SK-N-SH (cell line): ENCODE results near the gene SLC6A8. TPM values are rescaled to one million over a fixed set of nuclear protein-coding genes. Genes with fewer than 3 reads are reported as not detected.
"Not testable (repeated sequence)": the region's sequence is repeated elsewhere in the genome, so short reads cannot be mapped to it uniquely, and the experiment has no call there.

Source experiments
- CTCF ChIA-PET: fragments of 300-600, 350-600 bp; formaldehyde crosslinking; extraction: SDS; loops from one replicate; lab custom pipeline; 2021; lab: Yijun Ruan, JAX
- POLR2A ChIA-PET: fragments of 350-600 bp; sonication (Branson Sonifier 250); formaldehyde crosslinking; extraction: SDS; loops from one replicate; lab custom pipeline; 2020; ENCODE audit warnings: antibody characterized with exemption, inconsistent platforms; lab: Yijun Ruan, JAX
- DNase-seq: peaks from one replicate; pipeline ENCODE4 v3.0.0; 2012
- H2AFZ ChIP-seq: fragments of 200-600 bp; sonication (generic); 2 replicates; pipeline ENCODE4 v1.8.1; 2016; ENCODE audit warnings: antibody characterized with exemption, mild to moderate bottlenecking, low read depth
- H3F3A ChIP-seq: fragments of 200-600 bp; sonication (generic); replicated peaks from 2 replicates; pipeline ENCODE3; 2016; ENCODE audit warnings: antibody characterized with exemption, mild to moderate bottlenecking; ENCODE audit not compliant: insufficient read depth
- H3K27ac ChIP-seq, 2 experiments: fragments of 200-500 bp in 1 of 2; fragments of 200-600 bp in 1 of 2; sonication (Bioruptor generic) in 1 of 2; sonication (generic), shearing (Covaris generic) in 1 of 2; 2 replicates each; pipeline versions ENCODE4 v1.5.1 to v1.6.1; 2014 to 2016; ENCODE audit warnings: low read depth in 2 of 2, inconsistent platforms in 1 of 2, low read length in 1 of 2, mild to moderate bottlenecking in 1 of 2, mixed read lengths in 1 of 2
- H3K27me3 ChIP-seq: fragments of 200-600 bp; sonication (generic), shearing (Covaris generic); 2 replicates; pipeline ENCODE4 v1.6.1; 2016; ENCODE audit warnings: mixed run types; ENCODE audit not compliant: insufficient read depth
- H3K36me3 ChIP-seq, 2 experiments: fragments of 200-500 bp in 1 of 2; fragments of 200-600 bp in 1 of 2; sonication (Bioruptor generic) in 1 of 2; sonication (generic) in 1 of 2; replicated peaks in 1 of 2; 2 replicates each; pipeline versions ENCODE3 to v1.5.1; 2014 to 2016; ENCODE audit warnings: low read length in 1 of 2, mild to moderate bottlenecking in 1 of 2; ENCODE audit not compliant: insufficient read depth in 2 of 2, control insufficient read depth in 1 of 2
- H3K4me1 ChIP-seq, 2 experiments: fragments of 200-500 bp in 1 of 2; fragments of 200-600 bp in 1 of 2; sonication (Bioruptor generic) in 1 of 2; sonication (generic), shearing (Covaris generic) in 1 of 2; 2 replicates each; pipeline versions ENCODE4 v1.5.1 to v1.6.1; 2014 to 2016; ENCODE audit warnings: low read depth in 1 of 2, low read length in 1 of 2, mixed run types in 1 of 2; ENCODE audit not compliant: insufficient read depth in 2 of 2, control insufficient read depth in 1 of 2
- H3K4me2 ChIP-seq: fragments of 200-600 bp; sonication (generic), shearing (Covaris generic); 2 replicates; pipeline ENCODE4 v1.6.1; 2017; ENCODE audit warnings: mixed run types
- H3K4me3 ChIP-seq, 2 experiments: fragments of 200-500 bp in 1 of 2; fragments of 200-600 bp in 1 of 2; sonication (Bioruptor generic) in 1 of 2; sonication (generic), shearing (Covaris generic) in 1 of 2; 2 replicates each; pipeline versions ENCODE4 v1.5.1 to v1.8.1; 2014 to 2016; ENCODE audit warnings: low read depth in 2 of 2, inconsistent platforms in 1 of 2, low read length in 1 of 2, mild to moderate bottlenecking in 1 of 2, mixed read lengths in 1 of 2, moderate library complexity in 1 of 2
- H3K79me2 ChIP-seq: fragments of 200-600 bp; sonication (generic); 2 replicates; pipeline ENCODE4 v1.8.1; 2017; ENCODE audit warnings: mild to moderate bottlenecking; ENCODE audit not compliant: insufficient read depth
- H3K9ac ChIP-seq: fragments of 200-600 bp; sonication (generic); 2 replicates; pipeline ENCODE4 v1.6.1; 2017; ENCODE audit warnings: mixed run types
- H3K9me2 ChIP-seq: fragments of 200-600 bp; sonication (generic); 2 replicates; pipeline ENCODE4 v1.6.1; 2017; ENCODE audit warnings: mixed run types
- H3K9me3 ChIP-seq: fragments of 200-600 bp; sonication (generic); 2 replicates; pipeline ENCODE4 v1.6.1; 2017; ENCODE audit warnings: mixed run types, mild to moderate bottlenecking, moderate library complexity
- H4K20me1 ChIP-seq: fragments of 200-600 bp; sonication (generic); 2 replicates; pipeline ENCODE4 v1.6.1; 2017; ENCODE audit warnings: mild to moderate bottlenecking, mixed run types; ENCODE audit not compliant: insufficient read depth
- EP300 ChIP-seq, 2 experiments: IDR thresholded peaks; 2 replicates each; pipeline versions ENCODE4 v1.4.0 to v1.6.1; 2012; ENCODE audit warnings: borderline replicate concordance in 1 of 2, low read depth in 1 of 2, low read length in 1 of 2
- FOSL2 ChIP-seq: IDR thresholded peaks from 2 replicates; pipeline ENCODE4 v1.4.0; 2012; ENCODE audit warnings: low read depth, mild to moderate bottlenecking, moderate library complexity, borderline replicate concordance
- FOXJ3 ChIP-seq: sonication (generic); formaldehyde crosslinking; IDR thresholded peaks from 2 replicates; pipeline ENCODE4 v1.5.1; 2020; ENCODE audit warnings: mild to moderate bottlenecking, missing genetic modification reagents
- MEF2A ChIP-seq: IDR thresholded peaks from 2 replicates; pipeline ENCODE4 v1.4.0; 2012; ENCODE audit warnings: low read depth, borderline replicate concordance
- MXI1 ChIP-seq: IDR thresholded peaks from 2 replicates; pipeline ENCODE4 v1.6.1; 2012; ENCODE audit warnings: mild to moderate bottlenecking, low read depth, low read length, improper control_type of control experiment
- NRF1 ChIP-seq: IDR thresholded peaks from 2 replicates; pipeline ENCODE4 v1.6.1; 2012; ENCODE audit warnings: low read depth, mild to moderate bottlenecking, low read length
- POLR2AphosphoS5 ChIP-seq: IDR thresholded peaks from 2 replicates; pipeline ENCODE4 v1.6.1; 2012; ENCODE audit warnings: low read depth, low read length
- RCOR1 ChIP-seq: fragments of 150-350 bp; IDR thresholded peaks from 2 replicates; pipeline ENCODE4 v1.6.1; 2017; ENCODE audit warnings: antibody characterized with exemption, low read length
- REST ChIP-seq: IDR thresholded peaks from 2 replicates; pipeline ENCODE4 v1.6.1; 2012; ENCODE audit warnings: mild to moderate bottlenecking, low read depth, low read length, moderate library complexity
- RXRA ChIP-seq: IDR thresholded peaks from 2 replicates; pipeline ENCODE4 v1.4.0; 2012; ENCODE audit warnings: low read depth, mild to moderate bottlenecking, borderline replicate concordance
- SIN3A ChIP-seq: IDR thresholded peaks from 2 replicates; pipeline ENCODE4 v1.6.1; 2012; ENCODE audit warnings: low read depth, mild to moderate bottlenecking, low read length, moderate library complexity, borderline replicate concordance
- SMC3 ChIP-seq: IDR thresholded peaks from 2 replicates; pipeline ENCODE4 v1.6.1; 2012; ENCODE audit warnings: low read depth, low read length, improper control_type of control experiment
- TAF1 ChIP-seq: IDR thresholded peaks from 2 replicates; pipeline ENCODE4 v1.6.1; 2012; ENCODE audit warnings: low read depth, mild to moderate bottlenecking, low read length, moderate library complexity, borderline replicate concordance
- USF2 ChIP-seq: fragments of 150-350 bp; IDR thresholded peaks from 2 replicates; pipeline ENCODE4 v1.6.1; 2017; ENCODE audit warnings: antibody characterized with exemption, low read length, low read depth, borderline replicate concordance
- WGBS: methylation state at CpG from one replicate; pipeline ENCODE4 v1.1.6; 2017; ENCODE audit warnings: low lambda C conversion rate; 5-methylcytosine and 5-hydroxymethylcytosine counted together
- polyA plus RNA-seq, 3 experiments: library from polyadenylated mRNA; depleted of rRNA; stranded (reverse); fragments of >200 nt; gene quantifications; 2 replicates each; pipeline ENCODE4 v1.2.3, GENCODE V29; 2012
- TF ChIP-seq, protein P1 (sequence below): IDR thresholded peaks from 2 replicates; pipeline ENCODE4 v1.4.0; 2012; ENCODE audit warnings: low read depth, borderline replicate concordance

The SLC6A8 gene
- polyA plus RNA-seq, 1 of the 3 experiments (the other 2 are of a cell fraction), result 30.8 TPM

DNA sequence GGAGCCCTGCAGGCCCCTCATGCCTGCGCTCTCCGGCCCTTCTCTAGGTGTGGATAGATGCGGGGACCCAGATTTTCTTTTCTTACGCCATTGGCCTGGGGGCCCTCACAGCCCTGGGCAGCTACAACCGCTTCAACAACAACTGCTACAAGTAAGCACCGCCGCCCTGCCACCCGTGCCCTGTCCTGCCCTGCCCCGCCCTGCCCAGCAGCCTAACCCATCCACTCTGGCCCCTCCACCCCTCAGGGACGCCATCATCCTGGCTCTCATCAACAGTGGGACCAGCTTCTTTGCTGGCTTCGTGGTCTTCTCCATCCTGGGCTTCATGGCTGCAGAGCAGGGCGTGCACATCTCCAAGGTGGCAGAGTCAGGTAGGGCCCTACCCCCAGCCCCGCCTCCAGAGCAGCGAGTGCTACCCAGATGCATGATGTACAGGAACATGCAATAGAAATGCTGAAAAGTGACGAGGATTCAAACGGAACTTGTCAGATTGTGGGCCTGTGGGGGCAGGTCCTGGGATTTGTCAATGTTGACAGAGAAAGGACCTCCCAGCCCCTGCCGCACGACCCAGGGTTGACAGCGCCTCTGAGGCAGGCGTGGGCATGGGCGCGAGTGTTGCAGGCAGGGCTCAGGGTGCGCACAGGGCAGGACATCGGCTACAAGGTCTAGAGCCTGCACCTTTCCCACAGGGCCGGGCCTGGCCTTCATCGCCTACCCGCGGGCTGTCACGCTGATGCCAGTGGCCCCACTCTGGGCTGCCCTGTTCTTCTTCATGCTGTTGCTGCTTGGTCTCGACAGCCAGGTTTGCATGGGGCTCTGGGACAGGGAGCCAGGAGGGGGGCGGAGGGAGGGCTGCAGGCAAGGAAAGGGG lies 5.7 kb downstream of the SLC6A8 start (continued):
- no peak for TF ChIP-seq FOSL2
- TF ChIP-seq RCOR1, result no peak
- TF ChIP-seq SIN3A, result no peak
- no peak for TF ChIP-seq USF2
- TF ChIP-seq, all 33 proteins: peak for 0

- H3K36me3 ChIP-seq, H4K20me1 ChIP-seq, H3K9me3 ChIP-seq, H3K4me3 ChIP-seq, H3K4me2 ChIP-seq, DNase-seq, H3K27me3 ChIP-seq, POLR2A ChIA-PET, H2AFZ ChIP-seq, H3K9me2 ChIP-seq, H3K9ac ChIP-seq, H3K27ac ChIP-seq, H3F3A ChIP-seq: not testable (repeated sequence)
- Histone ChIP-seq H3K79me2 (peaks cover 12% of the 10 kb centered on the region), H3K4me1 (peaks cover 0 to 37% of the 10 kb centered on the region in 2 experiments; a peak in 1 of 4 replicates)
- 84% methylated on average over 3 of the region's 16 CpGs for WGBS
- CTCF ChIA-PET, result interaction anchor here (1.0 kb wide), 1 partner anchor 85 kb away, joined by 3 read pairs; no protein-coding TSS in a partner anchor
Observed at GRCh38 chrX:153694256-153694655, 6.5 kb downstream of the SLC6A8 start.

GRCh38 chrX:153694687-153695270 lies 7.1 kb downstream of the SLC6A8 start:
- no peak for DNase-seq
- Histone ChIP-seq H3K79me2 (peaks cover 7% of the 10 kb centered on the region), H3K9ac (no peak overlapping the region), H3K4me1 (peaks cover 0 to 33% of the 10 kb centered on the region in 2 experiments; a peak in 1 of 4 replicates), H3K9me2 (no peaks in the 10 kb centered on the region), H3K9me3 (no peaks in the 10 kb centered on the region), H3K27ac (no peak overlapping the region), H2AFZ (no peak overlapping the region), H3K4me2 (no peak overlapping the region), H3K27me3 (no peaks in the 10 kb centered on the region; the same call in 1 of the 2 replicates), H3F3A (no peaks in the 10 kb centered on the region), H4K20me1 (peaks cover 5% of the 10 kb centered on the region; the same call in 1 of the 2 replicates), H3K36me3 (peaks cover 0 to 2% of the 10 kb centered on the region in 2 experiments), H3K4me3 (no peak overlapping the region)
- ChIA-PET CTCF (interaction anchor here (1.0 to 1.3 kb wide), 2 partner anchors 13 to 85 kb away, joined by 3 to 7 read pairs; no protein-coding TSS in a partner anchor), POLR2A (no interaction called here)
- WGBS, result 64% methylated on average over 13 of the region's 23 CpGs
- TF ChIP-seq, protein P1, sequence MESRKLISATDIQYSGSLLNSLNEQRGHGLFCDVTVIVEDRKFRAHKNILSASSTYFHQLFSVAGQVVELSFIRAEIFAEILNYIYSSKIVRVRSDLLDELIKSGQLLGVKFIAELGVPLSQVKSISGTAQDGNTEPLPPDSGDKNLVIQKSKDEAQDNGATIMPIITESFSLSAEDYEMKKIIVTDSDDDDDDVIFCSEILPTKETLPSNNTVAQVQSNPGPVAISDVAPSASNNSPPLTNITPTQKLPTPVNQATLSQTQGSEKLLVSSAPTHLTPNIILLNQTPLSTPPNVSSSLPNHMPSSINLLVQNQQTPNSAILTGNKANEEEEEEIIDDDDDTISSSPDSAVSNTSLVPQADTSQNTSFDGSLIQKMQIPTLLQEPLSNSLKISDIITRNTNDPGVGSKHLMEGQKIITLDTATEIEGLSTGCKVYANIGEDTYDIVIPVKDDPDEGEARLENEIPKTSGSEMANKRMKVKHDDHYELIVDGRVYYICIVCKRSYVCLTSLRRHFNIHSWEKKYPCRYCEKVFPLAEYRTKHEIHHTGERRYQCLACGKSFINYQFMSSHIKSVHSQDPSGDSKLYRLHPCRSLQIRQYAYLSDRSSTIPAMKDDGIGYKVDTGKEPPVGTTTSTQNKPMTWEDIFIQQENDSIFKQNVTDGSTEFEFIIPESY, result no peak
- no peak for TF ChIP-seq REST
- no peak for TF ChIP-seq POLR2AphosphoS5
- TF ChIP-seq RXRA, result no peak
- no peak for TF ChIP-seq SIN3A
- no peak for TF ChIP-seq FOSL2
- no peak for TF ChIP-seq SMC3
- TF ChIP-seq MEF2A, result no peak
- no peak for TF ChIP-seq MXI1
- TF ChIP-seq FOXJ3, result no peak
- TF ChIP-seq NRF1, result no peak
- no peak for TF ChIP-seq TAF1
- no peak for TF ChIP-seq EP300 (IDR thresholded peaks at IDR 0.05; ENCODE audit: borderline replicate concordance in 1 of 2, low read depth in 1 of 2, low read length in 1 of 2)
